Left hindlimb (tissue), 1 donor: Measurements from ENCODE around the gene DENND1A.

Experiments
- DNase-seq: peaks from one replicate; pipeline ENCODE4 v3.0.0-alpha.2; 2018

Gene DENND1A

GRCh38 chr9:123722378-123722777 is 207.5 kb downstream of the DENND1A start:
- no peak for DNase-seq

GRCh38 chr9:123718188-123718587 is 211.7 kb downstream of the DENND1A start:
- DNase-seq: no peak

GRCh38 chr9:123717581-123718175 is 212.2 kb downstream of the DENND1A start:
- DNase-seq: no peak

GRCh38 chr9:123716339-123716945 is 213.5 kb downstream of the DENND1A start:
- no peak for DNase-seq

- no peak for DNase-seq
Observed at GRCh38 chr9:123715258-123715657, 214.7 kb downstream of the DENND1A start.

- no peak for DNase-seq
Observed at GRCh38 chr9:123713282-123713681, 216.6 kb downstream of the DENND1A start.

- DNase-seq: no peak
Observed at GRCh38 chr9:123712399-123712798, 217.5 kb downstream of the DENND1A start.

- DNase-seq: no peak
Observed at GRCh38 chr9:123710299-123710698, 219.6 kb downstream of the DENND1A start.

- no peak for DNase-seq
Observed at GRCh38 chr9:123702483-123702882, 227.4 kb downstream of the DENND1A start.

- no peak for DNase-seq
Observed at GRCh38 chr9:123697686-123698085, 232.2 kb downstream of the DENND1A start.

- DNase-seq: no peak
Observed at GRCh38 chr9:123696476-123696875, 233.4 kb downstream of the DENND1A start.

- no peak for DNase-seq
Observed at GRCh38 chr9:123695386-123695785, 234.5 kb downstream of the DENND1A start.

GRCh38 chr9:123691765-123692303 is 238.1 kb downstream of the DENND1A start:
- no peak for DNase-seq

- DNase-seq: no peak
Observed at GRCh38 chr9:123689701-123690428, 240.1 kb downstream of the DENND1A start.

GRCh38 chr9:123687246-123687751 is 242.6 kb downstream of the DENND1A start:
- no peak for DNase-seq

GRCh38 chr9:123686829-123687192 is 243.1 kb downstream of the DENND1A start:
- DNase-seq: no peak

GRCh38 chr9:123686131-123686828 is 243.6 kb downstream of the DENND1A start:
- no peak for DNase-seq

GRCh38 chr9:123685489-123686083 is 244.3 kb downstream of the DENND1A start:
- no peak for DNase-seq

GRCh38 chr9:123684393-123685149 is 245.4 kb downstream of the DENND1A start:
- no peak for DNase-seq

- no peak for DNase-seq
Observed at GRCh38 chr9:123682746-123683145, 247.2 kb downstream of the DENND1A start.

- DNase-seq: no peak
Observed at GRCh38 chr9:123680352-123680751, 249.6 kb downstream of the DENND1A start.
